GOT3 (cell line): ENCODE results near the gene DDX10.

ENCODE experiments used
- DNase-seq: peaks from one replicate; lab custom pipeline; 2025; ENCODE audit warnings: mixed read lengths; lab: John Stamatoyannopoulos, UW

The DDX10 gene

DNA sequence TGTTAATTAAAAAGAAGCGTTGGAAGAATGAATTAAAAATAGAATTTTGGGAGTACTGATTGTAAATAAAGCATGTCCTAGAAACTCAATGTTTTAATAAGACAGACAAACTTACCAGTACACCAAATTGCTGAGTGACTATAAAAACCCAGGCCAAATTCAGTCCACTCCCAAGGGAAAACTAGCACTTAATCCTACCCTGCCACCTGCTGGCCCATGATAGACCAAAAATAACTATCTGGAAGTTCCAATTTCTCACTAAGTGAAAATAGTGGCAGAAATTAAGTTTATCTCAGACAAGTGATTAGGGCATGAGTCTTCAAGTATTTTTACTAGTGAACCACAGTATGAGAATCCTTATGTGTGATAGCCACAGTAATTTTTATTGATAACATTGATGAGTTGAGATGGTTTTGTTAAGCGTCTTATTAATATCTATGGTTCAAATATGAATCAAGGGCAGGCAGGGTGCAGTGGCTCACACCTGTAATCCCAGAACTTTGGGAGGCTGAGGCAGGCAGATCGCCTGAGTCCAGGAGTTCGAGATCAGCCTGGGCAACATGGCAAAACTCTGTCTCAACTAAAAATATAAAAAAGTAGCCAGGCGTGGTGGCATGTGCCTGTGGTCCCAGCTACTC is 9.8 kb upstream of the DDX10 start:
- no peak for DNase-seq

- DNase-seq, result no peak
Observed at GRCh38 chr11:108662700-108663099, 2.2 kb upstream of the DDX10 start.

GRCh38 chr11:108663154-108663877 is 1.6 kb upstream of the DDX10 start:
- DNase-seq, result no peak

GRCh38 chr11:108666373-108666772 is 1.5 kb downstream of the DDX10 start:
- no peak for DNase-seq

- DNase-seq, result no peak
Observed at GRCh38 chr11:108669286-108669685, 4.4 kb downstream of the DDX10 start.

- no peak for DNase-seq
Observed at GRCh38 chr11:108669711-108670110, 4.8 kb downstream of the DDX10 start.

- no peak for DNase-seq
Observed at GRCh38 chr11:108670451-108670850, 5.6 kb downstream of the DDX10 start.

DNA sequence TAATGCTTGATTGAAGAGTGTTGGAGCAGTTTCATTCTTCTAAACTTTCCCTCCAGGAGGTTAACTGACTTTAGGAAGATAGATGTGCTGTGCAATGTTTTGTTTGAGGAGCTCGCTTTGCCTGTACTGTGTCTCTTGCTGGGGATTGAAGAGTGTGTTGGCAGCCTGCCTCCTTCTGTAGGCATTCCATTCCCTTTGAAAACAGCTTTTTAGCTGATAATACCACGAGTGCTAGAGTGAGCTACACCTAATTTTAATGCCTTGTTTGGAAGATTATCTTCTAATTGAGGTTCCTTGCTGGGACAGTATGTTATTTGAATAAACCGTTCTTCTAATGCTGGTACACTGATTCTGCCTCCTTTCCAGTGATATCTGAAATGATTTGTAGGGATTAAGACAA is 7.2 kb downstream of the DDX10 start:
- DNase-seq, result no peak

GRCh38 chr11:108672786-108673185 is 7.9 kb downstream of the DDX10 start:
- no peak for DNase-seq

GRCh38 chr11:108679045-108679444 is 14.2 kb downstream of the DDX10 start:
- DNase-seq, result no peak

DNA sequence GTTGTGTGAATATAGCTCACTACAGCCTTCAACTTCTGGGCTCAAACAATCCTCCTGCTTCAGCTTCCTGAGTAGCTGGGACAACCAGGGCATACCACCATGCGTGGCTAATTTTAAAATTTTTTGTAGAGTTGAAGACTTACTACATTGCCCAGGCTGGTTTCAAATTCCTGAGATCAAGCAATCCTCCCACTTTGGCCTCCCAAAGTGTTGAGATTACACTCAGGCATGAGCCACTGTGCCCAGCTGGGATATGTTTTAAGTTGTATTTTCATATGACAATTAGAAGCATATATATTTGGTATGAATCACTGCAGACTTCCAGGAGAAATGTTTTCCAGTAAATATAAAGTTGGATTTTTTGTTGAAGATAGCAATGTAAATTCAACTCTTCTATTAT is 15.4 kb downstream of the DDX10 start:
- no peak for DNase-seq

DNA sequence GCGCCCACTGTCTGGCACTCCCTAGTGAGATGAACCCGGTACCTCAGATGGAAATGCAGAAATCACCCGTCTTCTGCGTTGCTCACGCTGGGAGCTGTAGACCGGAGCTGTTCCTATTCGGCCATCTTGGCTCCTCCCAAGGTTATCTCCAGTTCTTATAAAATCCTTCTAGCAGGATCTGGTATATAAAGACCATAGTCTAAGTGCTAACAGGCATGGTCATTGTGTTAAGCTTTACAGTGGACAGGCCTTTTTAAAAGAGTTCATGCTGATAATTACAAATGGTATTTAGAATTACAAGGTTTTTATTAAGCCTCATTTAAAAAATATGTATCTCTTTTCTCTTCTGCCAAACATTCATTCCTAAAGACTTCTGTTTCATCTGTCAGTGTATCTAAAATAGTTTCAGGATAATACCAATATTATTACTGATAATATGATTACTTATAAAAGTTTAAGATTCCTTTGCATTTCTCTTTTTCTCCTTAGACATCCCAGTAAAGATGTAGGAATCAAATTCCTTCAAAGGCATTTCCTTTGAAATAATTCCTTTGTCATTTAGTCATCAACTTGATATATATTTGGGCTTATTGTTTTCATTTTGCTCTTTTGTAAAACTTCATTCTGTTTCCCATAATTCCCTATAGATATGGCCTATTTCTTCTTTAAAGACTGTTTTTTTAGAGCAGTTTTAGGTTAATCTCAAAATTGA is 20.7 kb downstream of the DDX10 start:
- no peak for DNase-seq

GRCh38 chr11:108693852-108694251 is 29.0 kb downstream of the DDX10 start:
- DNase-seq, result no peak

GRCh38 chr11:108694846-108695245 is 30.0 kb downstream of the DDX10 start:
- DNase-seq, result no peak

DNA sequence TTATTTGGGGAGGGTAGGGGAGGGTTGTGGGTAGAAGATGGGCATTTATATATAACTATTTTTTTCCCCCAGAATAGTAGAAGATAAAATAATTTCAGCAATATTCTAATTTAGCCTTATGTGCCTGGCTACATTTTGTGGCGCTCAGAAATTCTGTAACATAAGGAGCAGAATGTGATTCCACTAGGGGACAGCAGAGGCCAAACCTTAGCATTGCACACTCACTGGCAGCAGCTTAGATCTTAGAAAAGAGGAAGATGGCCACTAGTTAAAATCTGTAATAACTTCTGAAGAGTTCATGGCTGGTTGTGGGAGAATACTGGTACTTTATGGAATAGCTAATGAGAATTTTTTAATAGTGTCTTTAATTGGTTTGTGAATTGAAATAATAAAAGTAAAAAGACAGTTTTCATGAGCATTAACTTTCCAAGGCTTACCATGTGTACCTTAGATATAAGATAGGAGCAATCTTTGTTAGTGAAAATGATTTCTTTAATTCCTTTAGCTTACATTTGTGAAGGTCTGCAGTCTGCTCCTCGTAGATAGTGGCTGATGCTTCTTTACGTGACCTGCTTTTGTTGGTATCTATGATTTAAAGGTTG is 33.1 kb downstream of the DDX10 start:
- DNase-seq, result no peak

- DNase-seq, result no peak
Observed at GRCh38 chr11:108698844-108699642, 34.2 kb downstream of the DDX10 start.

GRCh38 chr11:108703916-108704315 is 39.0 kb downstream of the DDX10 start:
- DNase-seq, result no peak

DNA sequence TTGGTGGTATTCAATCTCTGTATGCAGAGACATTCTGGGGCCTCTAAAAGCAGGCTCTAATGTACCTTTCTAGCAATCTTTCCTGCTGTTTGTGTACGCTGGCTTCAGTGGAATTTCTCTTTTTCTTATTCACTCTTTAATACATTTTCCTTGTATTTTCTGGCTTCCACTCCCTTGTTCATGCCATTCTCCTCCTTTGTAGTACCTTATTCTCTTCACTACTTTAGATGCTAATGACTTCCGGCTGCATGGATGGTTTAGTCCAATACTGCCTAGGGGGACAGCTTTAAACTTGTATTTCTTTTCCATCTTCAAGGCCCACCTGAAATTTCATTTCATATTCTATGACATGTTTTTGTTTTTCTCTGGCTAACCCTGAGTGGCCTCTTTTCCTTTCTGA is 40.2 kb downstream of the DDX10 start:
- DNase-seq, result no peak

- DNase-seq, result no peak
Observed at GRCh38 chr11:108708173-108708572, 43.3 kb downstream of the DDX10 start.

GRCh38 chr11:108709741-108710140 is 44.9 kb downstream of the DDX10 start:
- no peak for DNase-seq

DNA sequence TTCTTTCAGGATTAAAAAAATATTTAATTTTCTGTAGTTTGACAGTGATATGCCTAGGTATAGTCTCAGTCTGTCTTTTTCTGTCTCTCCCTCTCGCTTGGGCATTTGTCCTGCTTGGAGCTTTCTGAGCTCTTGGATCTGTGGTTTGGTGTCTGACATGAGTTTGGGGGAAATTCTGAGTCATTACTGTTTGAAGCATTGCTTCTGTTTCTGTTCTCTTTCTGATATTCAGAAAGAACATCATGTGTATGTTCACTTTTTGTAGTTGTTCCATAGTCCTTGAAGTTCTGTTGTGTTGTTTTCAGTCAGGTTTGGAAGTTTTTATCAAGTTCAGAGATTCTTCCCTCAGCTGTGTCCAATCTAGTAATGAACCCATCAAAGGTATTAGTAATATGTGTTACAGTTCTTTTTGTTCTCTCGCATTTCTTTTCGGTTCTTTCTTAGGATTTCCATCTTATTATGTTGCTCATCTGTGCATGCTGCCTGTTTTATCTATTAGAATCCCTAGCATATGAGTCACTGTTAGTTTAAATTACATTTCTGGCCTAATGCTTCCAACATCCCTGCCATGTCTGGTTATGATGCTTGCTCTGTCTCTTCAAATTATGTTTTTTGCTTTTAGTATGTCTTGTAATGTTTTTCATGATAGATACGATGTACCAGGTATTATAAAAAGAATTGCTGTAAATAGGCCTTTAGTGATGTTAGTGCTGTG is 48.4 kb downstream of the DDX10 start:
- no peak for DNase-seq
